GM19025 (cell line): ENCODE data around the gene GNAZ.

Experiments used
- ATAC-seq: cut with Tn5 transposase; IDR thresholded peaks from one replicate; pipeline ENCODE4 v1.9.1; 2021; ENCODE audit warnings: mild to moderate bottlenecking, low read depth, moderate library complexity; ENCODE audit not compliant: unreplicated experiment

Gene GNAZ

DNA sequence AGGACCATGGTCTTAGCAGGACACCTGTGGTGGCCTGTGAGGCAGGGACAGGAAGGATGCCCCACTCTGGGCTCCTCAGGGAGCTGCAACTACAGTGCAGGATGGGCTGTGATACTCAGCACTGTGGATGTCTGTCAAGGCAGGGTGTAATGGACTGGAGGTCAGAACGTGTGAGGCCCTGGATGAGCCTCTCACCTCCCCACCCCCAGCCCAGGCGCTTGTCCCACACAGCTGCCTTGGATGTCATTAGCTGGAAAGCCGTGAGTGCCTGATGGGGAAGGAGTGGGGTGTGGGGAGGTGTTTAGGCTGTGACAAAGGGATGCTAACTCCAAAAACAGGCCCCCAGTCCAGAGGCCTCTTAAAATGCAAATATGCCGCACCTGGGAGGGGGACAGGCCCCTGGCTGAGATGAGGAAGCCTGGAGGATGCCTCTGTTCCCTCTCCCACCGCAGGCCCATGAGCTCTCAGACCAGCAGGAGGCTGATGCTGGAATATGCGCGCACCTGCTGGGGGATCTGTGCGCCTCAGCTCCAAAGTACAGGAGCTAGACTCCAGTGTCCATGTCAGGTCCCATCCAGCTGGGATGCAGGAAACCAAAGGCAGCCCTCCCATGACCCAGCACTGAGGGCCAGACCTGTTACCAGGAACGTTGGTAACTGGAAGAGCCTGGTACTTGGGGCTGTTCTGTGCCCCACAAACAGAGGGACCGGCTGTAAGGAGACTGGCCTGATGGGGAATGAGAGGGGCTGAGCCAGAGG lies 46.4 kb downstream of the GNAZ start:
- no peak for ATAC-seq

DNA sequence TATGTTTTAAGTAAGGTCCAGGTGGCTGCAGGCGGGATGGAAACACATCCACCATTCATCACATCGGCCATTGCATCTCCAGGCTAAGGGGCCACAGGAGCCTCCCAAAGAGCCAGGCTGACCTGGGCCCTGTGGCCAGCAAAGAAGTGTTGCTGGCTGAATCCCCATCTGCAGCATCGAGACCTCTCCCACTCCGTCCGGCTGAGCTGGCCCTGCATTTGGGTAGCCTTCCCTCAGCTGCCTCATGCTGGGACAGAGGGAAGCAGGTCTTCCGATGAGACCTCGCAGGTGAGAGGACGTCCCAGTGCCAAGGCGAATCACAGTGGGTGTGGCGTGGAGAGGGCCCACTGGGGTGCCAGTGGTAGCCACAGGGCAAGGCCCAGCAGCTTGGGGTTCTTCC lies 47.0 kb downstream of the GNAZ start:
- ATAC-seq, result no peak

- ATAC-seq, result no peak
Measured at GRCh38 chr22:23117891-23118646, 47.8 kb downstream of the GNAZ start.

GRCh38 chr22:23118647-23119493 lies 48.6 kb downstream of the GNAZ start:
- no peak for ATAC-seq

DNA sequence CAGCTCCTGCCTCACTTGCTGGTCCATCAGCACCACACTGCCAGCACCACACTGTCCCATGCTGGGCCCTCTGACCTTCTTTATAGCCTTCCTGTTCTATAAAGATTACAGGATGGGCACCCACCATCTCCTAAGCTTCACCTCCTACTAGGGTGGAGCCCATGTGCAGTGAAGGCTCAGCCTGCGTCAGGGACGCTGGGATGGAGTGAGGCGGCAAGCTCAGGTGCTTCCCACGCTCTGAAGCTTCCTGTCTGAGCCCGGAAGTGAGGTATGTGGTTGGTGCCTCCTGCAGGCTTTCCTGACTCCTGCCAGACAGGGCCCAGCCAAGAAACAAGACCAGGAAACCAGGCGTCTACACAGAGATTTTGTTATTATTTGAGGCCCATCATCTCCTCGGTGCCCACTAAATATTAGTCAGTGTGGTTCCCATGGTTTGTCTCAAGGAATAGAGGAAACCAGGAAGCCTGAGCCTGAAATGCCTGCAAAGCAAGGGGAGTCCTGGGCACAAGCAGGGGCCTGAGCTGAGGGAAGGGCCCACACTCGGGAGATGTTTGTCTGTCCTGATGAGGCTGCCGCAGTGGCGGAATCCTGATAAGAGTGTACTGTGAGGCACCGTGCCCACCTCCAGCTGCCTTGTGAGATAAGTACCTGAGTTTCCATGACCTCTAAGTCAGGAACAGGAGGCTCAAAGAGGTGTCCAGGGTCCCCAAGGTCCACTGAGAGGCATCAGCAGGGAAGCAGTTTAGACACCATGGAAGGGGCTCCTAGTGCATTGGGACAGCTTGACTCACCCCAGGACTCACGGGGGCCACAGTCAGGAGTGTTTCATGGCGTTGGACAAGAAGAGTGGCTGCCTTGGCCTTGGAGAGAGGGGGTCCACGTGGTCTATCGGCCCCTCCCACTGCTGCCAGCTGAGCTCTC lies 49.4 kb downstream of the GNAZ start:
- no peak for ATAC-seq

DNA sequence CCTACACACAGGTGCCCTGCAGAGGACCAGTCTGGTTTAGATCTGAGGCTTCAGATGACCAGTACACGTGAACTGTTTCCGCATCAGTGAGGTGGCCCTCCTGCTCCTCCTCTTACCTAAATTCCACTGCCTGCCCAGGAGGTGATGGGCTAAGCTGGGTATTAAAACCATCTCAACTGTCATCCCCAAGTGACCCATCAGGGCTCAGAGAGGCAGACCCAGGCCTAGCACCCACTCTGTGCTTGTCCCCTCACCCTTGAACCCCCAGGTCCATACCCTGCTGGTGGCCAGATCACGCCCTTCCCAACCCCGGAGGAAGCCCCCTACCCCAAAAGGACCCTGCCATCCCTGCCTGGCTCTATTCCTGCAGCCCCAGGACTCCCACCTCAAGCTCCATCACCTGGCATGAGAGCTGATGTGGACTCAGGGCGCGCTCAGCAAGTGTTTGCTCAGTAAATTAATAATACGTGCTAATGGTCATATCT lies 50.1 kb downstream of the GNAZ start:
- ATAC-seq, result no peak

- ATAC-seq, result no peak
Measured at GRCh38 chr22:23121000-23121421, 50.7 kb downstream of the GNAZ start.

GRCh38 chr22:23121424-23121823 lies 51.1 kb downstream of the GNAZ start:
- no peak for ATAC-seq

GRCh38 chr22:23122216-23122957 lies 52.1 kb downstream of the GNAZ start:
- ATAC-seq, result no peak

DNA sequence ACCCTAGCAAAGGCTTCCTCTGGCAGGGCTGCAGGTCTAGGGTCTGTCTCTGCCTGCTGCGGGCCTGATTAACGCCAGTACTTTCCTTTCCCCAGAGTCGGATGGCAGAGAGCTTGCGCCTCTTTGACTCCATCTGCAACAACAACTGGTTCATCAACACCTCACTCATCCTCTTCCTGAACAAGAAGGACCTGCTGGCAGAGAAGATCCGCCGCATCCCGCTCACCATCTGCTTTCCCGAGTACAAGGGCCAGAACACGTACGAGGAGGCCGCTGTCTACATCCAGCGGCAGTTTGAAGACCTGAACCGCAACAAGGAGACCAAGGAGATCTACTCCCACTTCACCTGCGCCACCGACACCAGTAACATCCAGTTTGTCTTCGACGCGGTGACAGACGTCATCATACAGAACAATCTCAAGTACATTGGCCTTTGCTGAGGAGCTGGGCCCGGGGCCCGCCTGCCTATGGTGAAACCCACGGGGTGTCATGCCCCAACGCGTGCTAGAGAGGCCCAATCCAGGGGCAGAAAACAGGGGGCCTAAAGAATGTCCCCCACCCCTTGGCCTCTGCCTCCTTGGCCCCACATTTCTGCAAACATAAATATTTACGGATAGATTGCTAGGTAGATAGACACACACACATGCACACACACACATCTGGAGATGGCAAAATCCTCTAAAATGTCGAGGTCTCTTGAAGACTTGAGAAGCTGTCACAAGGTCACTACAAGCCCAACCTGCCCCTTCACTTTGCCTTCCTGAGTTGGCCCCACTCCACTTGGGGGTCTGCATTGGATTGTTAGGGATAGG lies 52.9 kb downstream of the GNAZ start:
- no peak for ATAC-seq

DNA sequence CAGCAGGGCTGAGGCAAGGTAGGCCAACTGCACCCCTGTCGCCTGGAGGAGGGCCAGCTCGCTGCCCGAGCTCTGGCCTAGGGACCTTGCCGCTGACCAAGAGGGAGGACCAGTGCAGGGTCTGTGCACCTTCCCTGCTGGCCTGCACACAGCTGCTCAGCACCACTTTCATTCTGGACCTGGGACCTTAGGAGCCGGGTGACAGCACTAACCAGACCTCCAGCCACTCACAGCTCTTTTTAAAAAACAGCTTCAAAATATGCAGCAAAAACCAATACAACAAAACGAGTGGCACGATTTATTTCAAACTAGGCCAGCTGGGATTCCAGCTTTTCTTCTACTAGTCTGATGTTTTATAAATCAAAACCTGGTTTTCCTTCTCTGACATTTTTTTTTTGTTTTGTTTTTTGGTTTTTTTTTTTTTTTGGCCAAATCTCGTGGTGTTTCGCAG lies 53.5 kb downstream of the GNAZ start:
- no peak for ATAC-seq

- ATAC-seq, result no peak
Measured at GRCh38 chr22:23124611-23125511, 54.5 kb downstream of the GNAZ start.

DNA sequence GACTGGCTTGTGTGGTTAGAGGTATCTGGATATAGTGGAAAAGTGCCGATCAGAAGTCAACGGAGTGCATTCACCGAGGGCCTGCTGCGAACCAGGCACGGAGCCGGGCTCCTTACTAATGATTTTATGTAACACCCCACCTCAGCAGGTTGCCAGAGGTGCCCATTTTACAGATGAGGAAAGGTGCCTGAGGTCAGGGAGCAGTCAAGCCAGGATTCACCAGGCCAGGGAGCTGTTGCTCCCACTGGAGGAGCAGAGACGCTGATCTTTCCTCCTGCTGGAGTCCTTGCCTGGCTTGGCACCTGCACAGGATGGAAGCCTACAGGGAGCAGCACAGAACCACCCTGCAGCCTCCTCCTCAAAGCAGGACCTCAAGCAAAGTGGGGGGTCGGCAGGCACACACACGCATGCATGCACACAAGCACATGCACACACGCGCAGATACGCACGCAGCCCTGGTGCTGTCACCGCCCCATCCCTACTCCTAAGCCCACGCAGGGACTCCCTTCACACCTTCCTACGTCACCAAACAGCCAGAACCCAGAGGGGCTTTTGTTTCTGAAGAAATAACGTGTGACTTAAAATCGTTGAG lies 55.3 kb downstream of the GNAZ start:
- ATAC-seq, result no peak

DNA sequence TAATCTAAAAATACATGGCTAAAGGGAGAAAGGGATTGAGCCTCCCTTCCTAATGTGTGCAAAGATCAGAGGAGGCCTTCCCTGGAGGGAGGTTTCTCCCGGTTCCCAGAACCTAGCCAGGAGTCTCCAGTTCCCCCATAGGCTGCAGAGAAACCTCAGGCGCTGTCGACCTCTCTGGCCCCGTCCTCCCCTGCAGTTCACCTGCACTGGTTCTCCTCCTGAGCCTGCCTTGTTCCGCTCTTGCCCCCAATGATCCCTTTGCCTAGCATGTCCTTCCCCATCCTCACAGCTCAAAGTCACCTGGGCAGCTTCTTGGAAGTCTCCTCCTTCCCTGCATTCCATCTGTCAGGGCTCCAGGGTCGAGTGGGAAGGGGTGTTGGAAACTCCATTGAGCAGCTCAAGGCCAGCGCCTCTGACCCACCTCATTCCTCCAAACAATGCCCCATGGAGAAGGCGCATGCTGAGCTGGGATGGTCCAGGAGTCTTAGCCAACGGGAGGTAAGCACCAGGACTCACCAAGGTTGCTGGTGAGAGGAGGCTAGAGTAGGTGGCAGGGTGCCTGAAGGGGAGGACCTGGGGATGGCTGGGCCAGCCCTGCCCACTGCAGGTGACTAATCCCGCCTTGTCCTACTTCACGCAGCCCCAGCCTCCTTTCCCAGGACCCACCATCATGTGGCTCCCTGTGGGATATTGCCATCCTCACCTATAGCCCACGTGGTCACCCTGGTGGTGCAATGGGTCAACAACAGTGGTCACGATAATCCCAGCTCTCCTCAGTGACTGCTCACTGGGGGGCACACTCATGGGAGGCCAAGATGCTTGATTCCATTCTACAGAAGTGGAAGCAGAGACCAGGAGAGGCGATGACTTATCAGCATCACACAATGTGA lies 56.1 kb downstream of the GNAZ start:
- no peak for ATAC-seq

DNA sequence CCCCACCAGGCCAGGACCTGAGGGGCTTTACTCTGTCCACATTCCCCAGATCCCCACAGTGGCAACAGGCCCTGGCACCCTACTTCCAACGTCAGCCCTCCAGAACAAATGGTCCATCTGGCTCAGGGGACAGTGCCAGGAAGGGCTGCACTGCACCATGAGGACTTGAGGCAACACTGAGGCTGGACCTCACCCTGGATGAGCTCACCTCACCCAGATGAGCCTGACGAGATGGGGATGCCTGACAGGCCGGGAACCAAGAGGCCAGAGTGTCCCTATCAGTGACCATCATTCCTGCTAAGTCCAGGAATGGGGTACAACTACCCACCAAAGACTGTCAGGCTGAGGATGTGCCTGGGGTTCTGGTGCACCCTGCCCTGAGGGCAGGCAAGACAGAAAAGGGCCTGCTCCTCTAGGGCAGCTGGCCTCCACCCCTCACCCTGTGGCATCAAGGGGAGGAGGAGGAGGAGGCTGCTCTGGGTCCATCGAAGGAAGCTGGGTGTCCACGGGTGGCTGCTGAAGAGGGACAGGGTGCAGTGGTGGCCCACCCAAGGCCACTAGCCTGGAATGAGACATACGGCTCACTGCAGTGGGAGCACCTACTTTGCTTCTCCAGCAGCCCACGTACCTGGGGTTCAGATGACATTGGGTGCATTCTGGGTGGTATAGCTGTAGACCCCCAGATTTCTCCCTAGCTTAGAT lies 56.9 kb downstream of the GNAZ start:
- no peak for ATAC-seq
